Measurements from ENCODE around the gene RNF215.

The RNF215 gene

DNA sequence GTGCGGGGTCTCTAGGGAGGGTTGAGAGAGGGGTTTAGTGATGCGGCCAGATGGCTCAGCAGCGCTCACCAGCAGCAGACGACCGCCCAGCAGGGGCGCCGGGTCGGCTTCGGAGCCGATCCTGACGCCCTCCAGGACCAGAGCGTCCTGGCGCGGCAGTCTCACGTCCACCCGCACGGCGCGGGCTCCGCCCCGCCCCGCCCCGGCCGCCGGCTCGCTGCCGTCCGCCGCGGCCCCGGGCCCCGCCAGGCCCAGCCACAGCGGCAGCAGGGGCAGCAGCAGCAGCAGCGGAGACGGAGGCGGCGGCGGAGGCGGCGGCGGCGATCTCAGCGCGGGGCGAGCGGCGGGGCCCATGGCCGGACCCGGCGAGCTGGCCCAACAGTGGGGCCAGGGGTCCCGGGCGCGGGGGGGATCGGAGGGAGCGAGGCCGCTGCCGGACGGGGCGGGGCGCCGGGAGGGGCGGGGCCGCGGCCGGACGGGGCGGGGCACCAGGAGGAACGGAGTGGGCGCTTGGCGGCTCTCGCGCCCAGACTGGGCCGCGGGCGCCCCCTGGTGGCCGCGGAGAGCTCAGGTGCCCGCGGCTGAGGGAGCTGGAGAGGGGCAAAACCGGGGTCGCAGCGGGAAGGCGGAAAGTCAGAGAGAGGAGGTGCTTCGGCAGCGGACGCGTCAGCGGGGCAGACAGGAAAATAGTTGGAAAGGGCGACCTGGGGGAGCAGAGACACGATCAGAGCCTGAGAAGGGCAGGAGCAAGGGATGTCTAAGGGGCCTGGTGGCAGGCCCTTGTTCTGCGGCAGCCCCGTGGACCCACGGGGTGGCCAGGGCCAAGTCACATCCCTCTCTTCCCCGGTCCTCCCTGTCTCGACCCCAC lies at the start of gene RNF215:
Gene RNF215, minus strand, starts transcription at position 452 of the 868 bp plus-strand sequence. Its CDS starts 98 bp downstream, at position 354.
- TF ChIP-seq SUZ12 (IDR thresholded peaks at IDR 0.05) (no peak), BHLHE40 (IDR thresholded peaks at IDR 0.05; ENCODE audit: borderline replicate concordance) (no peak), SP1 (IDR thresholded peaks at IDR 0.05) (no peak), FOXM1 (IDR thresholded peaks at IDR 0.05; ENCODE audit: borderline replicate concordance) (0 out of 2 replicates have a peak, but pooled peaks have one; percentile 32), TARDBP (IDR thresholded peaks at IDR 0.05) (no peak), ARNT (IDR thresholded peaks at IDR 0.05) (peak; percentile 73), ZNF384 (IDR thresholded peaks at IDR 0.05) (no peak), L3MBTL2 (conservative IDR thresholded peaks at IDR 0.05) (no peak), CTBP1 (IDR thresholded peaks at IDR 0.05; ENCODE audit: borderline replicate concordance) (no peak), ELF4 (IDR thresholded peaks at IDR 0.05) (no peak), HDGF (IDR thresholded peaks at IDR 0.05; ENCODE audit: borderline replicate concordance) (no peak), LEF1 (IDR thresholded peaks at IDR 0.05; ENCODE audit: borderline replicate concordance) (no peak)
- TF ChIP-seq, protein P1, sequence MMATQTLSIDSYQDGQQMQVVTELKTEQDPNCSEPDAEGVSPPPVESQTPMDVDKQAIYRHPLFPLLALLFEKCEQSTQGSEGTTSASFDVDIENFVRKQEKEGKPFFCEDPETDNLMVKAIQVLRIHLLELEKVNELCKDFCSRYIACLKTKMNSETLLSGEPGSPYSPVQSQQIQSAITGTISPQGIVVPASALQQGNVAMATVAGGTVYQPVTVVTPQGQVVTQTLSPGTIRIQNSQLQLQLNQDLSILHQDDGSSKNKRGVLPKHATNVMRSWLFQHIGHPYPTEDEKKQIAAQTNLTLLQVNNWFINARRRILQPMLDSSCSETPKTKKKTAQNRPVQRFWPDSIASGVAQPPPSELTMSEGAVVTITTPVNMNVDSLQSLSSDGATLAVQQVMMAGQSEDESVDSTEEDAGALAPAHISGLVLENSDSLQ (IDR thresholded peaks at IDR 0.05), result no peak

DNA sequence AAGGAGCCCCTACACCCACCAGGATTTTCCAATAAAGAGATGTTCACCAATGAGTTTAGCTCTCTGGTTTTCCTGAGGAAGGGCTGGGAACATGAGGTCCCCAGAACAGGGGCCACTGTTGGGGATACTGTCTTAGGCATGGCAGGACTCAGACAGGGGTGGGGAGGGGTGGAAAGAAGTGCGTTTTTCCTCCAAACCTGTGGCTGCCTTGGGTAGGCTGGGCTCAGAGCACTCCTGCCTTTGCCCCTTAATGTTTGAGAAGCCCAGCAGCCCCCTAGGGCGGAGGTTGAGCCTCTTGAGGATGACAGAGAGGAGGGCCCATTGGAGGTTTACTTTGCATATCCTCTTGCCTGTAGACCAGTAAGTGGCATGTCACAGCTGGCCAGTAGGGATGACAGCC lies 49.0 kb upstream of the RNF215 start:
- POLR2A ChIA-PET, result interaction anchor here (1.2 to 3.2 kb wide), 2 partner anchors 9 to 10 kb away, joined by 5 to 18 read pairs; partner anchors contain the start of gene MTFP1
- no peak for TF ChIP-seq FOXA1 (IDR thresholded peaks at IDR 0.05)
- TF ChIP-seq, protein P1 (IDR thresholded peaks at IDR 0.05), result no peak
- TF ChIP-seq CTBP1 (IDR thresholded peaks at IDR 0.05; ENCODE audit: borderline replicate concordance), result no peak
- no peak for TF ChIP-seq BHLHE40 (IDR thresholded peaks at IDR 0.05; ENCODE audit: borderline replicate concordance)
- no peak for TF ChIP-seq ARNT (IDR thresholded peaks at IDR 0.05)
- TF ChIP-seq FOXK2 (IDR thresholded peaks at IDR 0.05), result no peak
- TF ChIP-seq FOXM1 (IDR thresholded peaks at IDR 0.05; ENCODE audit: borderline replicate concordance), result no peak
- no peak for TF ChIP-seq SUZ12 (IDR thresholded peaks at IDR 0.05)
- no peak for TF ChIP-seq HDGF (IDR thresholded peaks at IDR 0.05; ENCODE audit: borderline replicate concordance)
- TF ChIP-seq LEF1 (IDR thresholded peaks at IDR 0.05; ENCODE audit: borderline replicate concordance), result no peak
- no peak for TF ChIP-seq ELF4 (IDR thresholded peaks at IDR 0.05)
- no peak for TF ChIP-seq ZNF384 (IDR thresholded peaks at IDR 0.05)
- TF ChIP-seq SP1 (IDR thresholded peaks at IDR 0.05), result no peak
- TF ChIP-seq NFRKB (IDR thresholded peaks at IDR 0.05), result no peak
- TF ChIP-seq L3MBTL2 (conservative IDR thresholded peaks at IDR 0.05), result no peak
- no peak for TF ChIP-seq TARDBP (IDR thresholded peaks at IDR 0.05)
- no peak for DNase-seq (ENCODE audit: extremely low spot score)
- CTCF ChIA-PET, result interaction anchor here (1.1 kb wide), 1 partner anchor 13 kb away, joined by 4 read pairs; no protein-coding TSS in a partner anchor

More for the DNA sequence above, at the start of gene RNF215:
- ChIA-PET POLR2A (interaction anchor here (0.6 to 1.0 kb wide), 14 partner anchors 12 to 126 kb away, joined by 3 to 8 read pairs (median 4); partner anchors contain the start of genes CCDC157, SF3A1 and TBC1D10A), CTCF (interaction anchor here (0.6 to 3.5 kb wide), 9 partner anchors 8 to 99 kb away, joined by 3 to 24 read pairs (median 4); partner anchors contain the start of genes CASTOR1, CCDC157, SEC14L2 and SF3A1)
- peak; percentile 99 for DNase-seq (ENCODE audit: extremely low spot score)

DNA sequence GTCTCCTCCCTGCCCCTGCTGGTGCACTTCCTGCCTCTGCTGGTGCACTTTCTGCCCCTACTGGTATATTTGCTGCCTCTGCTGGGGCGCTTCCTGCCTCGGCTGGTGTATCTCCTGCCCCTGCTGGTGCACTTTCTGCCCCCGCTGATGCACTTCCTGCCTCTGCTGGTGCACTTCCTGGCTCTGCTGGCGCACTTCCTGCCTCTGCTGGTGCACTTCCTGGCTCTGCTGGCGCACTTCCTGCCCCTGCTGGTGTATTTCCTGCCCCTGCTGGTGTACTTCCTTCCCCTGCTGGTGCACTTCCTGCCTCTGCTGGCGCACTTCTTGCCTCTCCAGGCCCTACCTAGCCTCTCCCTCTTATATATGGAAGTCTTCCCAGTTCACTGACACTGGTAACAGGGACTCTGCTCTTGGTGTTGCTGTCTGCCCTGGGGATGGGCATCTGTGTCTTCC lies 48.5 kb upstream of the RNF215 start:
- no peak for DNase-seq (ENCODE audit: extremely low spot score)
- POLR2A ChIA-PET, result interaction anchor here (1.2 to 3.2 kb wide), 2 partner anchors 9 to 10 kb away, joined by 5 to 18 read pairs; partner anchors contain the start of gene MTFP1
- CTCF ChIA-PET, result no interaction called here
- no peak for TF ChIP-seq SP1 (IDR thresholded peaks at IDR 0.05)
- TF ChIP-seq ELF4 (IDR thresholded peaks at IDR 0.05), result 0 out of 2 replicates have a peak, but pooled peaks have one; percentile 29

DNA sequence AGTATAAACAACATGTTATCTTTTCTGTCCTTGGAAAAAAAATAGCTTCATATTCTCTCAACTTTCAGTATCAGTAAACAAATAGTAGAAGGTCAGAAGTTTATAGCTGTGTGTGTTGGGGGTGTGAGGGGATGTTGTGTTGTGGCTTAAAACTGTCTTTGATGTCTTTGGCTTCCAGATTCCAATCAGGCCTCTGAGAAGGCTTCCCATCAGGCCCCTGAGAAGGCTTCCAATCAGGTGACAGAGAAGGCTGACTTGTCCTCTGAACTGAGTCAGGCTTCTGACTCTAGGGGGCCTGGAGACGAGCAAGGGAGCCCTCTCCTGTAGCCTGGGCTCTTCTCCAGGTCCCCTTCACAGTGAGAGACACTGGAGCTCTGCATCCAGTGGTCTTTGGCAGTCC lies 47.6 kb upstream of the RNF215 start:
- ChIA-PET CTCF (interaction anchor here (0.6 kb wide), 1 partner anchor 61 kb away, joined by 4 read pairs; no protein-coding TSS in a partner anchor), POLR2A (no interaction called here)
- DNase-seq (ENCODE audit: extremely low spot score), result no peak
- no peak for TF ChIP-seq SUZ12 (IDR thresholded peaks at IDR 0.05)
- no peak for TF ChIP-seq TARDBP (IDR thresholded peaks at IDR 0.05)
- no peak for TF ChIP-seq ARNT (IDR thresholded peaks at IDR 0.05)
- no peak for TF ChIP-seq FOXK2 (IDR thresholded peaks at IDR 0.05)
- TF ChIP-seq ZNF384 (IDR thresholded peaks at IDR 0.05), result no peak
- TF ChIP-seq NFRKB (IDR thresholded peaks at IDR 0.05), result no peak
- TF ChIP-seq HDGF (IDR thresholded peaks at IDR 0.05; ENCODE audit: borderline replicate concordance), result no peak
- no peak for TF ChIP-seq L3MBTL2 (conservative IDR thresholded peaks at IDR 0.05)
- no peak for TF ChIP-seq CTBP1 (IDR thresholded peaks at IDR 0.05; ENCODE audit: borderline replicate concordance)
- no peak for TF ChIP-seq SP1 (IDR thresholded peaks at IDR 0.05)
- TF ChIP-seq LEF1 (IDR thresholded peaks at IDR 0.05; ENCODE audit: borderline replicate concordance), result no peak

DNA sequence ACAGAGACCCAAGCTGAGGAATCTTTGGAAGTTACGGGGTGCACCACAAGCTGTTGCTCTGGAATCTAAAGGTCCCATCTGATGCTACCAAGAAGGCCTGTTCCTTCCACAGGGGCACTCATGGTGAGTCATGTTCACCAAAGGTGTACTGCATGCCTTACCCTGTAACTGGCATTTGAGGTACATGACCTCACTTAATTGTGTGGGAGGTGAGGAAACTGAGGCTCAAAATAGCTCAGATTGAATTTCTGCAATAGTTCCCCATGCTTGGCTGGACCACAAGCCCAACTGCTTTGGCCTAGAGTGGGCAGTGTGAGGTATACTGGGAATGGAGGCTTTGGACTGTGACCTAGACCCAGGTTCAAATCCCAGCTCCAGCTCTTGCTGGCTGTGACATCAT lies 46.6 kb upstream of the RNF215 start:
- POLR2A ChIA-PET, result interaction anchor here (0.5 to 2.0 kb wide), 3 partner anchors 9 to 137 kb away, joined by 3 to 8 read pairs (median 6); no protein-coding TSS in a partner anchor

DNA sequence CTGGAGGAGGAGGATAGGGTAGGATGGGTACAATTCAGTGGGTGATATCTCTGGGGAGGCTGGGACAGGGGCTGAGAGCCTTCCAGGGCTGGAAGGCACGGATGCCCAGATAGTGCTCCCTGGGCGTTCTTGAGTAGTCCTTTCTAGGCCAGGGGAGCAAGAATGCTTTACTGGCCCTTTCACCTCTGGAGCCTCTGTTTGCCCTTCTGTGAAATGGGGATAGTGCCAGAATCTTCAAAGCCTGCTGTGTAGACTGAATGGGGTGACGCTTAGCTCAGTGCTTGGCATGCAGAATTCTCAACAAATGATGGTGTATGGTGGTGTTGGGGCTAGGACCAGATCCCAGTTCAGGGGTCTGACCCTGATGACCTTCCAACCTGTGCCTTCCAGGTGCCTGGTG lies 46.0 kb upstream of the RNF215 start:
- ChIA-PET CTCF (interaction anchor here (0.5 to 1.4 kb wide), 3 partner anchors 8 to 342 kb away, joined by 3 to 5 read pairs (median 3); no protein-coding TSS in a partner anchor), POLR2A (interaction anchor here (1.0 to 2.0 kb wide), 3 partner anchors 9 to 12 kb away, joined by 3 to 8 read pairs (median 6); no protein-coding TSS in a partner anchor)
- TF ChIP-seq CTBP1 (IDR thresholded peaks at IDR 0.05; ENCODE audit: borderline replicate concordance) (no peak), ARNT (IDR thresholded peaks at IDR 0.05) (no peak), FOXK2 (IDR thresholded peaks at IDR 0.05) (no peak), LEF1 (IDR thresholded peaks at IDR 0.05; ENCODE audit: borderline replicate concordance) (no peak), HDGF (IDR thresholded peaks at IDR 0.05; ENCODE audit: borderline replicate concordance) (no peak), FOXA1 (IDR thresholded peaks at IDR 0.05) (no peak), SUZ12 (IDR thresholded peaks at IDR 0.05) (no peak), TARDBP (IDR thresholded peaks at IDR 0.05) (no peak), L3MBTL2 (conservative IDR thresholded peaks at IDR 0.05) (no peak), NFRKB (IDR thresholded peaks at IDR 0.05) (no peak), ELF4 (IDR thresholded peaks at IDR 0.05) (no peak), BHLHE40 (IDR thresholded peaks at IDR 0.05; ENCODE audit: borderline replicate concordance) (no peak), SP1 (IDR thresholded peaks at IDR 0.05) (no peak), FOXM1 (IDR thresholded peaks at IDR 0.05; ENCODE audit: borderline replicate concordance) (no peak)
- TF ChIP-seq, protein P1 (IDR thresholded peaks at IDR 0.05), result no peak
- no peak for DNase-seq (ENCODE audit: extremely low spot score)

More for the DNA sequence above, 46.6 kb upstream of the RNF215 start:
- no peak for TF ChIP-seq L3MBTL2 (conservative IDR thresholded peaks at IDR 0.05)
- no peak for DNase-seq (ENCODE audit: extremely low spot score)
- CTCF ChIA-PET, result interaction anchor here (0.8 kb wide), 1 partner anchor 9 kb away, joined by 3 read pairs; no protein-coding TSS in a partner anchor

Data from HEK293T (cell line).